Osteoblast (primary cell): ENCODE measurements around the gene FAM219A. TPM values are rescaled to one million over a fixed set of nuclear protein-coding genes. Genes with fewer than 3 reads are reported as not detected.
A peak's percentile ranks its signal among the peaks of the same experiment; 100 is the strongest.

Experiments
- DNase-seq: peaks from one replicate; pipeline ENCODE4 v3.0.0; 2011; ENCODE audit warnings: low spot score, mixed read lengths; ENCODE audit not compliant: insufficient read length; ENCODE audit errors: missing footprints
- H2AFZ ChIP-seq: 2 replicates; pipeline ENCODE4 v1.6.0; 2011; ENCODE audit warnings: mild to moderate bottlenecking, low read length
- H3K27ac ChIP-seq: 2 replicates; pipeline ENCODE4 v1.5.1; 2011; ENCODE audit warnings: mild to moderate bottlenecking, low read depth, low read length, moderate library complexity
- H3K27me3 ChIP-seq: 2 replicates; pipeline ENCODE4 v1.6.0; 2012; ENCODE audit warnings: mild to moderate bottlenecking, control low read depth, inconsistent platforms, low read length, moderate library complexity; ENCODE audit not compliant: insufficient read depth
- H3K36me3 ChIP-seq: 2 replicates; pipeline ENCODE4 v1.5.1; 2011; ENCODE audit warnings: mild to moderate bottlenecking, low read length, control low read depth, moderate library complexity; ENCODE audit not compliant: insufficient read depth
- H3K4me1 ChIP-seq: 2 replicates; pipeline ENCODE4 v1.5.1; 2011; ENCODE audit warnings: mild to moderate bottlenecking, low read length, control low read depth, moderate library complexity; ENCODE audit not compliant: insufficient read depth
- H3K4me2 ChIP-seq: 2 replicates; pipeline ENCODE4 v1.6.0; 2011; ENCODE audit warnings: mild to moderate bottlenecking, low read length; ENCODE audit not compliant: insufficient read depth
- H3K4me3 ChIP-seq: fragments of 200-600 bp; sonication (generic); 3 replicates; pipeline ENCODE4 v1.5.1; 2012; ENCODE audit warnings: mild to moderate bottlenecking, low read length, inconsistent platforms; ENCODE audit not compliant: insufficient read depth
- H3K79me2 ChIP-seq: 2 replicates; pipeline ENCODE4 v1.6.0; 2012; ENCODE audit warnings: mild to moderate bottlenecking, low read length, control low read depth, inconsistent platforms; ENCODE audit not compliant: insufficient read depth
- H3K9me3 ChIP-seq: 2 replicates; pipeline ENCODE4 v1.5.1; 2011; ENCODE audit warnings: low read depth, low read length, control low read depth
- H4K20me1 ChIP-seq: 2 replicates; pipeline ENCODE4 v1.6.0; 2012; ENCODE audit warnings: mild to moderate bottlenecking, low read length, control low read depth; ENCODE audit not compliant: insufficient read depth
- CTCF ChIP-seq: IDR thresholded peaks from 2 replicates; pipeline ENCODE4 v1.5.1; 2011; ENCODE audit warnings: mild to moderate bottlenecking, low read depth, low read length, moderate library complexity; ENCODE audit errors: extremely low read depth
- total RNA-seq: library from RNA; depleted of rRNA; stranded (reverse); fragments of >200 nt; gene quantifications from 2 replicates; pipeline ENCODE4 v1.2.3, GENCODE V29; 2012

Gene FAM219A
- total RNA-seq, 1 donor = 9.4 TPM

- Histone ChIP-seq H3K4me2 (no peak overlapping the region), H2AFZ (no peak overlapping the region), H3K27ac (no peak overlapping the region), H4K20me1 (no peaks in the 10 kb centered on the region), H3K27me3 (peaks cover 25% of the 10 kb centered on the region), H3K79me2 (no peaks in the 10 kb centered on the region), H3K9me3 (no peaks in the 10 kb centered on the region), H3K4me1 (peaks cover 14% of the 10 kb centered on the region), H3K4me3 (no peak overlapping the region), H3K36me3 (no peaks in the 10 kb centered on the region)
- DNase-seq = no peak
- no peak for TF ChIP-seq CTCF
These were observed 6.2 kb upstream of the FAM219A start for GRCh38 chr9:34464571-34464970.

- H2AFZ ChIP-seq = no peak overlapping the region
- H3K27ac ChIP-seq = no peak overlapping the region
- DNase-seq = no peak
- H3K9me3 ChIP-seq = no peaks in the 10 kb centered on the region
- no peak overlapping the region for H3K4me2 ChIP-seq
- no peaks in the 10 kb centered on the region for H3K36me3 ChIP-seq
- no peak overlapping the region for H3K4me3 ChIP-seq
- no peaks in the 10 kb centered on the region for H3K79me2 ChIP-seq
- H4K20me1 ChIP-seq = no peaks in the 10 kb centered on the region
- H3K4me1 ChIP-seq = peaks cover 15% of the 10 kb centered on the region
- peaks cover 28% of the 10 kb centered on the region for H3K27me3 ChIP-seq
- no peak for TF ChIP-seq CTCF
These were observed 5.5 kb upstream of the FAM219A start for GRCh38 chr9:34463901-34464232.

- Histone ChIP-seq H2AFZ (no peak overlapping the region), H3K9me3 (no peaks in the 10 kb centered on the region), H3K27me3 (peaks cover 28% of the 10 kb centered on the region), H3K4me3 (no peak overlapping the region), H3K4me2 (peak overlapping the region; percentile 44), H3K36me3 (no peaks in the 10 kb centered on the region), H3K4me1 (peaks cover 18% of the 10 kb centered on the region), H4K20me1 (no peaks in the 10 kb centered on the region), H3K79me2 (no peaks in the 10 kb centered on the region), H3K27ac (peak overlapping the region; percentile 35)
- DNase-seq = peak; percentile 81
- no peak for TF ChIP-seq CTCF
These were observed 4.9 kb upstream of the FAM219A start for GRCh38 chr9:34463098-34463900.

- Histone ChIP-seq H3K36me3 (no peaks in the 10 kb centered on the region), H2AFZ (no peak overlapping the region), H3K9me3 (no peaks in the 10 kb centered on the region), H3K79me2 (peaks cover 29% of the 10 kb centered on the region), H3K4me1 (peaks cover 29% of the 10 kb centered on the region), H3K4me2 (no peak overlapping the region), H4K20me1 (peaks cover 17% of the 10 kb centered on the region), H3K27me3 (peaks cover 23% of the 10 kb centered on the region), H3K27ac (no peak overlapping the region), H3K4me3 (no peak overlapping the region)
- TF ChIP-seq CTCF = no peak
- no peak for DNase-seq
These were observed 1.6 kb upstream of the FAM219A start for GRCh38 chr9:34459941-34460340.
